G401.6 (cell line): Measurements from ENCODE around the gene ANP32A.

Source experiments
- FAIRE-seq: peaks from 2 replicates; lab custom pipeline; 2012; peaks lifted over from hg19 to GRCh38; lab: Jason Lieb, UNC

ANP32A gene

DNA sequence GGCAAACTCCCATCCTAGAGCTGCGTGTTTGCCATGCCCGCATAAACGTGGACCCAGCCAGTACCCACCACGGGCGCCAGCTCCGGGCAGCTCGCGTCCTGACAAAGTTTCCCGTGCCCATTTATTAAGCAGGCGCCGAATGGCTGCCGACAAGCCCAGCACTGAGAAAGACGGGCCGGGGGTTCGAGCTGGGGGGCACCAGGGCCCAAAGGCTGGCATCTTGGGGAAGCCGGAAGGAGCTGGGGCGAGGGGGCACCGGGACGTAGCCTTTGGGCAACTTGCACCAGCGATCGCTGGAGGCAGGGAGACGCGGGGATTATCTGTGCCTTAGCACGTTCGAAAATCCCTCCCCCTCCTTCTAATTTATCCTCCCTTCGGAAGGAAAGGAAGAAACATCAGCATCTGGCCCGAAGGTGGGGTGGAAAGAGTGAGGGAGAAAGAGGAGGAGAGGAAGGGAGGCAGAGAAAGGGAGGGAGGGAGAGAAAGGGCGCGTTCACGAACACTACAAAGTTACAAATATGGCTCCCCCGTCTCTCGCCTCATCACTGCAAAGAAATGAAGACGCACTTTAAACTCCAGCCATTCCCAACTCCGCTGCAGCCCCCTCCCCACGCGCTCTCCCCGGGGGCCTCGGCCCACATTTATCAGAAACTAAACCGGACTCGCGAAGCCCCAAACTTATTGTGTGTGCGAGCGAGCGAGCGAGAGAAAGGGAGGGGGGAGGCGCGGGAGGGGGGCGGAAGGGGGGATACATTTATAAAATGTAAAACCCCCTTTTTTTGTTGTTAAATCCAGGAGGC, 1.0 kb downstream of the ANP32A start:
- no peak for FAIRE-seq

GRCh38 chr15:68818769-68819494, 1.8 kb downstream of the ANP32A start:
- no peak for FAIRE-seq

GRCh38 chr15:68818066-68818768, 2.5 kb downstream of the ANP32A start:
- no peak for FAIRE-seq

GRCh38 chr15:68817304-68818065, 3.2 kb downstream of the ANP32A start:
- FAIRE-seq = no peak

GRCh38 chr15:68816795-68817303, 3.8 kb downstream of the ANP32A start:
- no peak for FAIRE-seq

GRCh38 chr15:68816158-68816557, 4.5 kb downstream of the ANP32A start:
- no peak for FAIRE-seq

DNA sequence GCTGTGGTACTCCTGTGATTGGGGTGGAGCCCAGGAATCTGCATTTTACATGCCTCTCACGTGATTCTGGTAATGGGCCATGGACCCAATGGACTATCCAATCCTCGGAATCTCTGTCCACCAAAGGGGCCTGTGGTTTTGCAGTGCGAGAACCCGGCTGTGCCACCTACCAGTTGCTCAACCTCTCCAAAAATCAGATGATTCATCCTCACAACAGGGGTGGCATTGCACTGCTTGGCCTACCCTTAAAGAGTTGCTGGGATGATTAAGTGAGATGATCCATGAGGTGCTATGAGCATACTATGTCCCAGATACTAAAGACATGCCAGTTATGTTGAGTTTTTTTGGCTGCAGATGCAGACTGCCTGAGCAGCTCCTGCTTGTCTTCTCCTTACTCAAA, 5.1 kb downstream of the ANP32A start:
- FAIRE-seq = no peak

- FAIRE-seq = no peak
Observed at GRCh38 chr15:68814596-68814995, 6.1 kb downstream of the ANP32A start.

GRCh38 chr15:68812597-68813431, 7.9 kb downstream of the ANP32A start:
- FAIRE-seq = no peak

GRCh38 chr15:68812069-68812468, 8.6 kb downstream of the ANP32A start:
- FAIRE-seq = no peak

GRCh38 chr15:68809517-68809916, 11.2 kb downstream of the ANP32A start:
- no peak for FAIRE-seq

DNA sequence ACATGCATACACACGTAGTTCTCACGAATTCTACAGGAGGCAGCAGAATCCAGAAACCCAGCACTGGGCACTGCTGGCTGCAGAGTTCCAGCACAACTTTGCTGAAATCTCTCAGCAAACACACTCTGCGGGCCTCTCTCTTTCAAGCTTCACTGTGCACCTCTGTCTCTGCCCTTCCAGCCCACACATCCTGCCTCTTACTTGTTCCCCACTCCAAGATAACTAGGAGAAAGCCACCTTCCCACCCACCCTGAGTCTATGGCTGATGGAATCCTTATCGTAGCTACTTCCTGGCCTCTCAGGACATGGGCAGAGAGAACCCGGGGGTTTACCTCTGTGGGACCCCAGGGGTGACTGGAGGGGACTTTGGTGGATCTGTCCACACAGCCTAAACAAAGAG, 11.9 kb downstream of the ANP32A start:
- no peak for FAIRE-seq

DNA sequence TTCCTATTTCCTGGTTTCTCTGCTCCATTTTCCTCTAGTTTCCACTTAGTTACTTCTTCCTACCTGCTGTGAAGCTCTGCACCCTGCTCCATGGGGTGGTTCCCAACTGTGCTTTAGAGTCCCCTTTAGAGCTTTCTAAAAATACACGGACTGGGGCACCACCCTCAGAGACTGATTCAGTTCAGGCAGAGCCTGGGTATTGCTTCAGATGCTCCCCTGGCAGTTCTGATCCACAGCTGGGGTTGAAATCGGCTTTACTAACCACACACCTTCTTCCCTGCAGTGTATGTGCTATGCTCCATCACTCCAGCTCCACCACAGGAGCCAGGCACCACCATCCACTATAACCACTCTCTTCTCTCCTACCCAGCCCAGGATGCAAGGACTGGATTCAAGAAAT, 12.6 kb downstream of the ANP32A start:
- no peak for FAIRE-seq

GRCh38 chr15:68807249-68807648, 13.4 kb downstream of the ANP32A start:
- no peak for FAIRE-seq

DNA sequence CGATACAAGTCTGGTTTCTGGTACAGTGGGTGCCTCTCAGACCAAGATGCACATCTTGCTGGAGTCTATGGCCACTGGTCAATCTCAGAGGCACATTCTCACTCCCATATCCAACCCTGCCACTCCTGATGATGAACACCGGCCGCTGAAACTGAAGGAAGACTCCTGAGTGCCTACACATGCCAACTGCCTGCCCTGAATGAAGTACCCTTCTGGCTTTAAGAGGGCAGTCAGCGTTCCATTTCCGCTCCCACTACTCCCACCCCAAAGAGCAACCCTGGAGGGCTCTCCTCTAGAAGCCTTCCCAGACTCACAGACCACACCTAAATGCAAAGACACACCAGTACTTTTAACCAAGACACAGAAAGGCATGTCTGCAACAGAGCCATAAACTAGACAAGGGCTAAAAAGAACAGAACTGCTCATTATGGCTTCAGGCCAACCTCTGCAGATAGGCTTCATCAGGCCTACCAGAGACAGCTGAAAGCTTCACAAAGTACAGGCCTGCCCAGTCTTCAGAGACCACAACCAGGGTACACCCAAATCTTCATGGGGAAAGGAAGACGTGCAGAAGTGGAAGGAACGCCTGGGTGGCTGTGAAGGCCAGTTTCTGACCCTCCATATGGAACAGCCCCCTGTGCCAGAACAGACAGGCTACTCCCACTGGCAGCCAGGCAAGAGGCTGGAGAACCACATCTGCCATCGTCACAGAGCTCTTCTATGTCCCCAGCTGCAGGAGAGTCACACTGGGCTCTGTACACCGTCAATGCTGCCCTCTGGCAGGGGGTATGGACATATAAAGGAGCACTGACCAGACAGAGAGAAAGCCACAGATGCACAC, 14.3 kb downstream of the ANP32A start:
- FAIRE-seq = no peak

- FAIRE-seq = no peak
Observed at GRCh38 chr15:68802373-68802772, 18.3 kb downstream of the ANP32A start.

- FAIRE-seq = no peak
Observed at GRCh38 chr15:68801572-68802148, 19.0 kb downstream of the ANP32A start.

GRCh38 chr15:68800875-68801274, 19.8 kb downstream of the ANP32A start:
- FAIRE-seq = no peak

- FAIRE-seq = no peak
Observed at GRCh38 chr15:68798346-68799094, 22.2 kb downstream of the ANP32A start.
